ENCODE data around the gene MFAP4.

Gene MFAP4

DNA sequence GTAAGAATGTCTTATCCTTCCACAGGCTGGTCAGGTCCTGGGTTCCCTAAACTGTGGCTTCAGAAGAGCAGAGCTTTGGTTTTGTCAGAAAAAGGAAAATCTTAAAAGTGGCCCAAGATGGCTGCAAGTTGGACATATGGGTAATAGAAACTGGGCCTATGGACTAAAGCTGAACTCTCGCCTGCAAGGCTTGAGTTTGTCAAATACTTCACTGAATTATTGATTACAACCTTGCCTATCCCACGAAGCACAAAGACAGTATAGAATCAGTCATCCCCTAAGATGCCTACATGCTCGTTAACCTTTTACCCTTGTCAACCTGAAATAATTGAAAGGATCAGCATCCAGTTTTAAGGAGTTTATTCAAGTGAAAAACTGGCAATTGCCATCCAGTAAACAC lies 44.7 kb upstream of the MFAP4 start:
- Histone ChIP-seq H3K27ac (replicated peaks) (no peak overlapping the region), H3K4me3 (replicated peaks; ENCODE audit: insufficient read depth, low read length) (no peak overlapping the region), H3K27me3 (ENCODE audit: insufficient read depth, poor library complexity, severe bottlenecking) (no peaks in the 10 kb centered on the region)
- TF ChIP-seq, protein P1, sequence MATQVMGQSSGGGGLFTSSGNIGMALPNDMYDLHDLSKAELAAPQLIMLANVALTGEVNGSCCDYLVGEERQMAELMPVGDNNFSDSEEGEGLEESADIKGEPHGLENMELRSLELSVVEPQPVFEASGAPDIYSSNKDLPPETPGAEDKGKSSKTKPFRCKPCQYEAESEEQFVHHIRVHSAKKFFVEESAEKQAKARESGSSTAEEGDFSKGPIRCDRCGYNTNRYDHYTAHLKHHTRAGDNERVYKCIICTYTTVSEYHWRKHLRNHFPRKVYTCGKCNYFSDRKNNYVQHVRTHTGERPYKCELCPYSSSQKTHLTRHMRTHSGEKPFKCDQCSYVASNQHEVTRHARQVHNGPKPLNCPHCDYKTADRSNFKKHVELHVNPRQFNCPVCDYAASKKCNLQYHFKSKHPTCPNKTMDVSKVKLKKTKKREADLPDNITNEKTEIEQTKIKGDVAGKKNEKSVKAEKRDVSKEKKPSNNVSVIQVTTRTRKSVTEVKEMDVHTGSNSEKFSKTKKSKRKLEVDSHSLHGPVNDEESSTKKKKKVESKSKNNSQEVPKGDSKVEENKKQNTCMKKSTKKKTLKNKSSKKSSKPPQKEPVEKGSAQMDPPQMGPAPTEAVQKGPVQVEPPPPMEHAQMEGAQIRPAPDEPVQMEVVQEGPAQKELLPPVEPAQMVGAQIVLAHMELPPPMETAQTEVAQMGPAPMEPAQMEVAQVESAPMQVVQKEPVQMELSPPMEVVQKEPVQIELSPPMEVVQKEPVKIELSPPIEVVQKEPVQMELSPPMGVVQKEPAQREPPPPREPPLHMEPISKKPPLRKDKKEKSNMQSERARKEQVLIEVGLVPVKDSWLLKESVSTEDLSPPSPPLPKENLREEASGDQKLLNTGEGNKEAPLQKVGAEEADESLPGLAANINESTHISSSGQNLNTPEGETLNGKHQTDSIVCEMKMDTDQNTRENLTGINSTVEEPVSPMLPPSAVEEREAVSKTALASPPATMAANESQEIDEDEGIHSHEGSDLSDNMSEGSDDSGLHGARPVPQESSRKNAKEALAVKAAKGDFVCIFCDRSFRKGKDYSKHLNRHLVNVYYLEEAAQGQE (IDR thresholded peaks at IDR 0.05; ENCODE audit: insufficient replicate concordance, low read depth): no peak
- TF ChIP-seq GABPA (IDR thresholded peaks at IDR 0.05; ENCODE audit: low read depth) (no peak), POLR2AphosphoS5 (IDR thresholded peaks at IDR 0.05; ENCODE audit: low read depth) (no peak), SPI1 (IDR thresholded peaks at IDR 0.05; ENCODE audit: borderline replicate concordance, low read depth) (no peak)
- TF ChIP-seq, protein P2, sequence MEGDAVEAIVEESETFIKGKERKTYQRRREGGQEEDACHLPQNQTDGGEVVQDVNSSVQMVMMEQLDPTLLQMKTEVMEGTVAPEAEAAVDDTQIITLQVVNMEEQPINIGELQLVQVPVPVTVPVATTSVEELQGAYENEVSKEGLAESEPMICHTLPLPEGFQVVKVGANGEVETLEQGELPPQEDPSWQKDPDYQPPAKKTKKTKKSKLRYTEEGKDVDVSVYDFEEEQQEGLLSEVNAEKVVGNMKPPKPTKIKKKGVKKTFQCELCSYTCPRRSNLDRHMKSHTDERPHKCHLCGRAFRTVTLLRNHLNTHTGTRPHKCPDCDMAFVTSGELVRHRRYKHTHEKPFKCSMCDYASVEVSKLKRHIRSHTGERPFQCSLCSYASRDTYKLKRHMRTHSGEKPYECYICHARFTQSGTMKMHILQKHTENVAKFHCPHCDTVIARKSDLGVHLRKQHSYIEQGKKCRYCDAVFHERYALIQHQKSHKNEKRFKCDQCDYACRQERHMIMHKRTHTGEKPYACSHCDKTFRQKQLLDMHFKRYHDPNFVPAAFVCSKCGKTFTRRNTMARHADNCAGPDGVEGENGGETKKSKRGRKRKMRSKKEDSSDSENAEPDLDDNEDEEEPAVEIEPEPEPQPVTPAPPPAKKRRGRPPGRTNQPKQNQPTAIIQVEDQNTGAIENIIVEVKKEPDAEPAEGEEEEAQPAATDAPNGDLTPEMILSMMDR (IDR thresholded peaks at IDR 0.05; ENCODE audit: insufficient read depth, low read length): no peak
- DNase-seq (ENCODE audit: low read depth in 1 of 2, low spot score in 1 of 2): no peak

DNA sequence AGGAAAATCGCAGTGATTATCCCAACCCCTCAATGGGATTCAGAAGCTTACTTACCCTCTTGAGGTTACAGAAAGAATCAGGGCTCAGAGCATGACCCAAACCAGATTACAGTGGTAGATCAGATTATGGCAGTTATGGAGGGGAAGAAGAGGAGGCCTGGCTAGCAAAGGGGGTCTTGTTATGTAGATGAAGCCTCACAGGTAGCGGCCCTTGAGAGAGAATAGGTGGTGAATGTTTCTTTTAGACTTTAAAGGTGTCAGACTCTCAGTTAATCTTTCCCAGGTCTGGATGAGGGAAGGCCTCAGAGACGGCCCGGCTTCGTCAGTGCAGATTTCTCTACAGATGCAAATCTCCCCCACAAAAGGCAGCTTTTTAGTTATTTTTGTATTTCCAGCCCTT lies 39.6 kb upstream of the MFAP4 start:
- Histone ChIP-seq H3K27me3 (ENCODE audit: insufficient read depth, poor library complexity, severe bottlenecking) (no peaks in the 10 kb centered on the region), H3K4me3 (replicated peaks; ENCODE audit: insufficient read depth, low read length) (no peak overlapping the region), H3K27ac (replicated peaks) (no peak overlapping the region)
- no peak for DNase-seq (ENCODE audit: low read depth in 1 of 2, low spot score in 1 of 2)
- no peak for TF ChIP-seq SPI1 (IDR thresholded peaks at IDR 0.05; ENCODE audit: borderline replicate concordance, low read depth)
- TF ChIP-seq, protein P1 (IDR thresholded peaks at IDR 0.05; ENCODE audit: insufficient replicate concordance, low read depth): no peak
- no peak for TF ChIP-seq POLR2AphosphoS5 (IDR thresholded peaks at IDR 0.05; ENCODE audit: low read depth)
- TF ChIP-seq, protein P2 (IDR thresholded peaks at IDR 0.05; ENCODE audit: insufficient read depth, low read length): no peak
- no peak for TF ChIP-seq GABPA (IDR thresholded peaks at IDR 0.05; ENCODE audit: low read depth)

DNA sequence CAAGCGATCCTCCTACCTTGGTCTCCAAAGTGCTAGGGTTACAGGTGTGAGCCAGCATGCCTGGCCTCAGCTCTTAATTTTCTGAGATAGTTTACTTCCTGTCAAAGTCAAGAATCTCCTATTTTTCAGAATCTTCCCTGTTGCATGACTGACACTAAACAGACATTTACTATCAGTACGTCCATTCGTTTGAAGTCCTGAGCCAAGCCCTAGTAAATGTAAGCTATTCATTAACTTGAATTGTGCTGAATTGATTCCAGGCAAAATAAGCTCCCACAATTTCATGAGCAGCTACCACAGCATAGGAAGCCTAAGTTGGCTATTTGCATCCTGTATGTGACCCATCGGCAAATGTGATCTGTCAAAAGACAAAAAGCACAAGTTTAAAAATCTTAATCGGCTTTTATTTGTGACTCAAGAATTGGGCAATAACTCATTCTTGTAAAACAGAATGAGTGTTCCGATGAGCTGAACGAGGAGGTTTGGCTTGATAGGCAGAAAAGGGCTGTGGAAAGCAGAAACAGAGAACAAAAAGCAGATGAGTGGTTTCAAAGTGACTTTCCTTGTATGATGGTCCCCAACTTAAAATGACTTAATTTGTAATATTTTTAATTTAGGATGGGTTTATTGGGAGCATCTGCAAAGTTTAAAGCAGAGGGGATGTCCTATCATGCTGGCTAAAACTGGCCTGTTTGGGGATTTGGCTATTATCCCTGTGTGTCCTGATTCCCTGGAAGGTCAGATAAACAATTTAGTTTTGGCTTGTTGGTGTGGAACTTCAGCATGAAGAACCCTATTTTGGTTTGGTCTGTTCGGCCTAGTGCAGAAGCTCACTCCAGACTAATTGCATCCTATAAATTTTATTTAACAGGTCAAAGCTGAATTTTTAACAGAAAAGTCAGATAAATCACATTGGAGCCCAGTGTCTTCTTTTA lies 38.2 kb upstream of the MFAP4 start:
- H3K27ac ChIP-seq (replicated peaks): no peak overlapping the region
- TF ChIP-seq, protein P2 (IDR thresholded peaks at IDR 0.05; ENCODE audit: insufficient read depth, low read length): no peak
- no peak for TF ChIP-seq POLR2AphosphoS5 (IDR thresholded peaks at IDR 0.05; ENCODE audit: low read depth)
- TF ChIP-seq, protein P1 (IDR thresholded peaks at IDR 0.05; ENCODE audit: insufficient replicate concordance, low read depth): no peak
- no peak for TF ChIP-seq GABPA (IDR thresholded peaks at IDR 0.05; ENCODE audit: low read depth)
- TF ChIP-seq SPI1 (IDR thresholded peaks at IDR 0.05; ENCODE audit: borderline replicate concordance, low read depth): no peak
- no peak for DNase-seq (ENCODE audit: low read depth in 1 of 2, low spot score in 1 of 2)
- no peaks in the 10 kb centered on the region for H3K27me3 ChIP-seq (ENCODE audit: insufficient read depth, poor library complexity, severe bottlenecking)
- no peak overlapping the region for H3K4me3 ChIP-seq (replicated peaks; ENCODE audit: insufficient read depth, low read length)
